ENCODE results near the gene C22orf23. TPM values are rescaled to one million over a fixed set of nuclear protein-coding genes. Genes with fewer than 3 reads are reported as not detected.
A peak's percentile ranks its signal among the peaks of the same experiment; 100 is the strongest.
"Not testable (repeated sequence)": the region's sequence is repeated elsewhere in the genome, so short reads cannot be mapped to it uniquely, and the experiment has no call there.

Gene C22orf23
- total RNA-seq, 4 donors from 2014 or later: not detected

GRCh38 chr22:37957232-37957631 is 3.8 kb upstream of the C22orf23 start:
- TF ChIP-seq, protein P1, sequence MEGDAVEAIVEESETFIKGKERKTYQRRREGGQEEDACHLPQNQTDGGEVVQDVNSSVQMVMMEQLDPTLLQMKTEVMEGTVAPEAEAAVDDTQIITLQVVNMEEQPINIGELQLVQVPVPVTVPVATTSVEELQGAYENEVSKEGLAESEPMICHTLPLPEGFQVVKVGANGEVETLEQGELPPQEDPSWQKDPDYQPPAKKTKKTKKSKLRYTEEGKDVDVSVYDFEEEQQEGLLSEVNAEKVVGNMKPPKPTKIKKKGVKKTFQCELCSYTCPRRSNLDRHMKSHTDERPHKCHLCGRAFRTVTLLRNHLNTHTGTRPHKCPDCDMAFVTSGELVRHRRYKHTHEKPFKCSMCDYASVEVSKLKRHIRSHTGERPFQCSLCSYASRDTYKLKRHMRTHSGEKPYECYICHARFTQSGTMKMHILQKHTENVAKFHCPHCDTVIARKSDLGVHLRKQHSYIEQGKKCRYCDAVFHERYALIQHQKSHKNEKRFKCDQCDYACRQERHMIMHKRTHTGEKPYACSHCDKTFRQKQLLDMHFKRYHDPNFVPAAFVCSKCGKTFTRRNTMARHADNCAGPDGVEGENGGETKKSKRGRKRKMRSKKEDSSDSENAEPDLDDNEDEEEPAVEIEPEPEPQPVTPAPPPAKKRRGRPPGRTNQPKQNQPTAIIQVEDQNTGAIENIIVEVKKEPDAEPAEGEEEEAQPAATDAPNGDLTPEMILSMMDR (IDR thresholded peaks at IDR 0.05): no peak
- TF ChIP-seq POLR2A (IDR thresholded peaks at IDR 0.05) (no peak), POLR2AphosphoS5 (IDR thresholded peaks at IDR 0.05) (no peak), EP300 (IDR thresholded peaks at IDR 0.05) (no peak)
- H3K27ac ChIP-seq: no peak overlapping the region
- no peaks in the 10 kb centered on the region for H3K27me3 ChIP-seq
- H3K4me1 ChIP-seq: peaks cover 22% of the 10 kb centered on the region
- no peaks in the 10 kb centered on the region for H3K9me3 ChIP-seq
- 65% methylated on average over 4 of the region's 4 CpGs for WGBS
- DNase-seq (ENCODE audit: low spot score in 2 of 2): no peak
- H3K36me3 ChIP-seq: peaks cover 59% of the 10 kb centered on the region
- H3K4me3 ChIP-seq: no peak overlapping the region

- not testable (repeated sequence) for H3K27me3 ChIP-seq; H3K4me3 ChIP-seq; DNase-seq (ENCODE audit: low spot score in 2 of 2); H3K9me3 ChIP-seq; H3K27ac ChIP-seq
- H3K4me1 ChIP-seq: peaks cover 22% of the 10 kb centered on the region
- H3K36me3 ChIP-seq: peaks cover 46% of the 10 kb centered on the region
- WGBS: 84% methylated on average over 15 of the region's 15 CpGs
Observed at GRCh38 chr22:37955825-37956397, 2.5 kb upstream of the C22orf23 start.

GRCh38 chr22:37954686-37955085 is 1.3 kb upstream of the C22orf23 start:
- TF ChIP-seq, protein P1 (IDR thresholded peaks at IDR 0.05): no peak
- TF ChIP-seq POLR2A (IDR thresholded peaks at IDR 0.05) (no peak), POLR2AphosphoS5 (IDR thresholded peaks at IDR 0.05) (no peak), EP300 (IDR thresholded peaks at IDR 0.05) (no peak)
- Histone ChIP-seq H3K9me3 (no peaks in the 10 kb centered on the region), H3K27me3 (no peaks in the 10 kb centered on the region), H3K4me3 (peak overlapping the region; percentile 98), H3K36me3 (peaks cover 34% of the 10 kb centered on the region), H3K4me1 (peaks cover 22% of the 10 kb centered on the region), H3K27ac (no peak overlapping the region)
- WGBS: 73% methylated on average over 4 of the region's 4 CpGs
- no peak for DNase-seq (ENCODE audit: low spot score in 2 of 2)

GRCh38 chr22:37953062-37953436 is 352 bp downstream of the C22orf23 start:
- no peak for DNase-seq (ENCODE audit: low spot score in 2 of 2)
- TF ChIP-seq POLR2A (IDR thresholded peaks at IDR 0.05): no peak
- TF ChIP-seq, protein P1 (IDR thresholded peaks at IDR 0.05): no peak
- TF ChIP-seq POLR2AphosphoS5 (IDR thresholded peaks at IDR 0.05): no peak
- TF ChIP-seq EP300 (IDR thresholded peaks at IDR 0.05): no peak
- Histone ChIP-seq H3K4me1 (peaks cover 22% of the 10 kb centered on the region), H3K27me3 (no peaks in the 10 kb centered on the region), H3K9me3 (no peaks in the 10 kb centered on the region), H3K27ac (peak overlapping the region; percentile 73), H3K36me3 (peaks cover 17% of the 10 kb centered on the region), H3K4me3 (peak overlapping the region; percentile 98)
- WGBS: 0% methylated on average over 1 of the region's 13 CpGs

DNA sequence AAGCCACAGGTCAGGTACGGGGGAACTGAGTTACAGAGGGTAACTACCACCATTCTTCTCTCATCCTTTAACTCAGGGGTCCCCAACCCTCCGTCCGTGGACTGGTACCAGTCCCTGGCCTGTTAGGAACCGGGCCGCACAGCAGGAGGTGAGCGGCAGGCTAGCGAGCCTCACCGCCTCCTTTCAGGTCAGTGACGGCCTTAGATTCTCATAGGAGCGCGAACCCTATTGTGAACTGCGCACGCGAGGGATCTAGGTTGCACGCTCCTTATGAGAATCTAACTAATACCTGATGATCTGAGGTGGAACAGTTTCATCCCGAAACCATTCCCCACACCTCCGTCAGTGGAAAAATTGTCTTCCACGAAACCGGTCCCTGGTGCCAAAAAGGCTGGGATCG is 772 bp downstream of the C22orf23 start:
- WGBS: 11% methylated on average over 9 of the region's 20 CpGs
- not testable (repeated sequence) for DNase-seq (ENCODE audit: low spot score in 2 of 2); H3K27ac ChIP-seq; H3K27me3 ChIP-seq; H3K9me3 ChIP-seq
- peaks cover 22% of the 10 kb centered on the region for H3K4me1 ChIP-seq
- H3K4me3 ChIP-seq: peak overlapping the region; percentile 98
- peaks cover 13% of the 10 kb centered on the region for H3K36me3 ChIP-seq

GRCh38 chr22:37951305-37951704 is 2.1 kb downstream of the C22orf23 start:
- TF ChIP-seq POLR2AphosphoS5 (IDR thresholded peaks at IDR 0.05) (no peak), POLR2A (IDR thresholded peaks at IDR 0.05) (no peak)
- TF ChIP-seq, protein P1 (IDR thresholded peaks at IDR 0.05): no peak
- no peaks in the 10 kb centered on the region for H3K27me3 ChIP-seq

GRCh38 chr22:37947142-37947795 is 6.1 kb downstream of the C22orf23 start:
- not testable (repeated sequence) for H3K27me3 ChIP-seq; H3K4me3 ChIP-seq; DNase-seq (ENCODE audit: low spot score in 2 of 2); H3K9me3 ChIP-seq; H3K27ac ChIP-seq; H3K4me1 ChIP-seq
- H3K36me3 ChIP-seq: peaks cover 13% of the 10 kb centered on the region
- WGBS: 94% methylated on average over 14 of the region's 14 CpGs

More at GRCh38 chr22:37951305-37951704, 2.1 kb downstream of the C22orf23 start:
- DNase-seq (ENCODE audit: low spot score in 2 of 2): no peak
- Histone ChIP-seq H3K36me3 (no peaks in the 10 kb centered on the region), H3K4me3 (no peak overlapping the region), H3K9me3 (no peaks in the 10 kb centered on the region), H3K4me1 (peaks cover 22% of the 10 kb centered on the region), H3K27ac (no peak overlapping the region)
- WGBS: 68% methylated on average over 8 of the region's 8 CpGs

GRCh38 chr22:37944423-37944822 is 9.0 kb downstream of the C22orf23 start:
- 94% methylated on average over 11 of the region's 11 CpGs for WGBS
- H3K36me3 ChIP-seq: peaks cover 38% of the 10 kb centered on the region
- not testable (repeated sequence) for H3K27me3 ChIP-seq; H3K9me3 ChIP-seq; H3K4me3 ChIP-seq; H3K27ac ChIP-seq; H3K4me1 ChIP-seq; DNase-seq (ENCODE audit: low spot score in 2 of 2)

All from suprapubic skin (tissue), 4 donors.